ENCODE data around the gene NPAS3. TPM values are rescaled to one million over a fixed set of nuclear protein-coding genes. Genes with fewer than 3 reads are reported as not detected.
A peak's percentile ranks its signal among the peaks of the same experiment; 100 is the strongest.

The NPAS3 gene
- total and polyA plus RNA-seq, 7 donors, result 0.36 to 6.4 (median 4.6) TPM; not detected in 2

DNA sequence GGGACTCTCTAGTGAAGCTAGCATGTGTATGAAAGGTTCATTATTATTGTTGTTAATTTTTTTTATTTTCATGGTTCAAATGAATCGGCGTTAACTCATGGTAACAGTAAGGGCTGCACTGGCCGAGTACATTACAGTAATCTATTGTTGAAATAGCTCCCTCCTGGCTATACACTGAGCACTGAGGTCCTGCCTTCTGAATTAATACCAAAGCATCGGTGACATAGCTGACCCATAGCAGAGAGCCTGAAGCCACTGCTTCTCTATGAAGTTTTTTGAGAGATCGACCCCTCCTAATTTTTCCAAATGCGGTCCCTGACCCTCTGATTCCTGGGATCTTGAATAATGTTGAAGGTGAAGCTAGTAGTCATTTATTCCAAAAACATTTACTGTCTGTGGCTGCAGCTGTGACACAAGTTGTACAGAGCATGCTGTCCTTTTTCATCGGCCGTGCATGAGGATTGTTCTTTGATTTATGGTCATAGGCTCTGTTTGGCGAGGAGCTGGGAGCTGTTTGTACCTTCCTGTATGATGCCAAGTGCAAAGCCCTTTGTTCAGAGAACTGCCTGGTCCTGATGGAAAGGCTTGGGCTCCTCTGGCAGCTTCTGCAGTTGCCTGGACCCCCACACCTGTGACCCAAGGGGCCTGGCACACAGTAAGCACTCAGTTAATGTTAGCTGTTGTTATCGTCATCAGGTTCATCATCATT is 525.7 kb downstream of the NPAS3 start:
- Histone ChIP-seq H3K4me1 (peaks cover 0 to 47% (median 19%) of the 10 kb centered on the region in 4 donors), H3K27me3 (no peaks in the 10 kb centered on the region), H3K4me3 (no peak overlapping the region), H3K36me3 (no peaks in the 10 kb centered on the region), H3K27ac (peak overlapping the region in 3 of 4 donors; percentile 13 to 65 (median 52)), H3K9me3 (no peaks in the 10 kb centered on the region)
- intact Hi-C loops (cut with DNase I), result no loop called here
- TF ChIP-seq POLR2A (IDR thresholded peaks at IDR 0.05) (no peak), POLR2AphosphoS5 (IDR thresholded peaks at IDR 0.05) (peak; percentile 38 to 73 (median 60)), EP300 (IDR thresholded peaks at IDR 0.05) (peak in 1 of 4 donors; percentile 88)
- peak; percentile 75 for DNase-seq
- 64 to 86% methylated on average over 10 of the region's 10 CpGs for WGBS, 2 donors

DNA sequence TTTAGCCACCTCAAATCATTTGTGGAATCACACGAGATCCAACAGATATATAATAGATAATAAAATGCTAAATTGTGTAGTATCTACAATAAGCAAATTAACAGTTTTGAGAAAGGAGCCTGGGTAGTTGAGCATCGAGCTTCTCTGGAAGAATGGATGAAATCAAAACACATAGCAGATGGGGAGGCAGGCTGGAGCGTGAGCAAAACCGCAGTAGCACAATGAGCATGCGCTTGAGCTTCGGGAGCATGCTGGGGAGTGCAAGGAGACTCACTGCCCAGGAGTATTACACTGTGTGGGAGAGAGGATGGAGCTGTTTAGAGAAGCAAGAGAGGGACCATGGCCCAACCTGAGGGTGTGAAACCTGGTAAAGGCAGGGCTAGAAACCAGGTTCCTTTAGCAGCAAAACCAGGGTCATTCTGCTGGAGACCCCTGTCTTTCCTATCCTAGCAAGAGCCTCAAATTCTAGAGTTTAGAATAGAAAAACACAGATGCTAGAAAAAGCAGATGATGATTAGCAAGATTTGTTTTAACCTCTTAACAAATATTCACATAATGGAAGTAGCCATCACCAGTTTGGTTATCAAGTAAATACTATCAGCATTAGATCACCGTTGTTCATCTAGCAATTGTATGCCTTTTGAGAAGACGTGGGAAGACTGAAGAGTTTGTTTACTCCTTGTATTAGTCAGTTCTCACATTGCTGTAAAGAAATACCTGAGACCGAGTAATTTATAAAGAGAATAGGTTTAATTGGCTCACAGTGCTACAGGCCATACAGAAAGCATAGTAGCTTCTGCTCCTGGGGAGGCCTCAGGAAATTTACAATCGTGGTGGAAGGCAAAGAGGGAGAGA is 527.4 kb downstream of the NPAS3 start:
- Histone ChIP-seq H3K9me3 (no peaks in the 10 kb centered on the region), H3K27me3 (no peaks in the 10 kb centered on the region), H3K36me3 (no peaks in the 10 kb centered on the region), H3K27ac (peak overlapping the region in 1 of 4 donors; percentile 7), H3K4me1 (peaks cover 0 to 30% (median 4%) of the 10 kb centered on the region in 4 donors), H3K4me3 (no peak overlapping the region)
- no peak for DNase-seq
- TF ChIP-seq POLR2A (IDR thresholded peaks at IDR 0.05) (no peak), POLR2AphosphoS5 (IDR thresholded peaks at IDR 0.05) (no peak), EP300 (IDR thresholded peaks at IDR 0.05) (no peak)
- TF ChIP-seq, protein P1, sequence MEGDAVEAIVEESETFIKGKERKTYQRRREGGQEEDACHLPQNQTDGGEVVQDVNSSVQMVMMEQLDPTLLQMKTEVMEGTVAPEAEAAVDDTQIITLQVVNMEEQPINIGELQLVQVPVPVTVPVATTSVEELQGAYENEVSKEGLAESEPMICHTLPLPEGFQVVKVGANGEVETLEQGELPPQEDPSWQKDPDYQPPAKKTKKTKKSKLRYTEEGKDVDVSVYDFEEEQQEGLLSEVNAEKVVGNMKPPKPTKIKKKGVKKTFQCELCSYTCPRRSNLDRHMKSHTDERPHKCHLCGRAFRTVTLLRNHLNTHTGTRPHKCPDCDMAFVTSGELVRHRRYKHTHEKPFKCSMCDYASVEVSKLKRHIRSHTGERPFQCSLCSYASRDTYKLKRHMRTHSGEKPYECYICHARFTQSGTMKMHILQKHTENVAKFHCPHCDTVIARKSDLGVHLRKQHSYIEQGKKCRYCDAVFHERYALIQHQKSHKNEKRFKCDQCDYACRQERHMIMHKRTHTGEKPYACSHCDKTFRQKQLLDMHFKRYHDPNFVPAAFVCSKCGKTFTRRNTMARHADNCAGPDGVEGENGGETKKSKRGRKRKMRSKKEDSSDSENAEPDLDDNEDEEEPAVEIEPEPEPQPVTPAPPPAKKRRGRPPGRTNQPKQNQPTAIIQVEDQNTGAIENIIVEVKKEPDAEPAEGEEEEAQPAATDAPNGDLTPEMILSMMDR (IDR thresholded peaks at IDR 0.05), result no peak
- intact Hi-C loops (cut with DNase I), result no loop called here
- 87 to 90% methylated on average over 10 of the region's 10 CpGs for WGBS, 2 donors

DNA sequence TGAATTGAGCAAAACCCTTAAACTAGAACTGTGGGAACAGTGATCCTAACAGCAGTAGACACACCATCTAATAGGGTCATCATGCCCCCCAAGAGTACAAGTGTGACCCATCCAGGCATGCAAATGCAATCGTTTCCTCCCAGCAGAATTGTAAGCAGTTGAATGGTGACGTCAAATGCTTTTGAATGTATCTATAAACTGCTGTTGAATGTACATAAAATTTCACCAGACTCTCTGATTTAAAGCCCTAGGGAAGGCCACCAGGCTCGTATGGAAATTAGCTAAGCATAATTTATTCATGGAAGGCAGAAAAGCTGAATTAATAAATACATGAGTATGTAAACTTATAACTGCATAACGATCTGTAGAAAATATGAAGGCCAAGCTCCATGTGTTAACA is 529.3 kb downstream of the NPAS3 start:
- no peak for TF ChIP-seq EP300 (IDR thresholded peaks at IDR 0.05)
- TF ChIP-seq, protein P1 (IDR thresholded peaks at IDR 0.05), result no peak
- TF ChIP-seq POLR2A (IDR thresholded peaks at IDR 0.05), result no peak
- TF ChIP-seq POLR2AphosphoS5 (IDR thresholded peaks at IDR 0.05), result no peak
- intact Hi-C loops (cut with DNase I), result no loop called here
- H3K9me3 ChIP-seq, result no peaks in the 10 kb centered on the region
- 91 to 93% methylated on average over 4 of the region's 4 CpGs for WGBS, 2 donors
- no peak overlapping the region for H3K4me3 ChIP-seq
- no peak overlapping the region for H3K27ac ChIP-seq
- H3K4me1 ChIP-seq, result peaks cover 0 to 22% (median 3%) of the 10 kb centered on the region in 4 donors
- H3K36me3 ChIP-seq, result no peaks in the 10 kb centered on the region
- no peaks in the 10 kb centered on the region for H3K27me3 ChIP-seq
- DNase-seq, result no peak

DNA sequence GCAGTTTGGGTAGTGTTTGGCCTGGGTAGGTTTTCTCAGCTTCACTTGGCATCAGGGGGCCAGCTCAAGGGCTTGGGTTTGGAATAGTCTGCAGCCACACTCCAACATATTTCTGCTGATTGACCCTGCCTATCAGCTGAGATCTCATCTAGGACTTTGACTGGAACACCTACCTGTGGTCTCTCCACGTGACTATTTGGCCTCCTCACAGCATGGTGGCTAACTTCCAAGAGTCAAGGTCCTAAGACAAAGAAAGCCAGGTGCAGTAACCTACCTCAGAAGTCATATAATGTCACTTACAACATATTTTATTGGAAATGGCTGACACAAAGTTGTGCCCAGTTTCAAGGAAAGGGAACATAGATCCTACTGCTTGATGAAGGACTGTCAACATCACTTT is 531.2 kb downstream of the NPAS3 start:
- Histone ChIP-seq H3K4me1 (peaks cover 0 to 6% (median 0%) of the 10 kb centered on the region in 4 donors), H3K27ac (no peak overlapping the region), H3K4me3 (no peak overlapping the region), H3K27me3 (no peaks in the 10 kb centered on the region), H3K9me3 (no peaks in the 10 kb centered on the region), H3K36me3 (no peaks in the 10 kb centered on the region)
- TF ChIP-seq EP300 (IDR thresholded peaks at IDR 0.05) (no peak), POLR2AphosphoS5 (IDR thresholded peaks at IDR 0.05) (no peak), POLR2A (IDR thresholded peaks at IDR 0.05) (no peak)
- TF ChIP-seq, protein P1 (IDR thresholded peaks at IDR 0.05), result no peak
- no peak for DNase-seq
- intact Hi-C loops (cut with DNase I), result no loop called here
- WGBS, 2 donors, result 15 to 56% methylated on average over 1 of the region's 1 CpG

DNA sequence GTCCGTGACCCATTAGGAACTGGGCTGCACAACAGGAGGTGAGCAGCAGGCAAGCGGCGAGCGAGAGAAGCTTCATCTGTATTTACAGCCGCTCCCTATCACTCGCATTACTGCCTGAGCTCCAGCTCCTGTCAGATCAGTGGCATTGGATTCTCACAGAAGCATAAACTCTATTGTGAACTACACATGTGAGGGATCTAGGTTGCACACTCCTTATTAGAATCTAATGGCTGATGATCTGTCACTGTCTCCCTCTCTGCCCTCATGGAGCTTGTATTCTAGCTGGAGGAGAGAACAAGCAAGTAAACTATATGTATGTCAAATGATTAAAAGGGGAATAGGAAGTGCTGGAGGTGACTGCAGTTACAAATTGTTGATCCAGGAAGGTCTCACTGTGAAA is 533.1 kb downstream of the NPAS3 start:
- Histone ChIP-seq H3K27ac (no peak overlapping the region), H3K4me3 (no peak overlapping the region), H3K27me3 (no peaks in the 10 kb centered on the region), H3K36me3 (no peaks in the 10 kb centered on the region), H3K4me1 (no peaks in the 10 kb centered on the region), H3K9me3 (no peaks in the 10 kb centered on the region)
- intact Hi-C loops (cut with DNase I), result no loop called here
- no peak for DNase-seq
- TF ChIP-seq POLR2A (IDR thresholded peaks at IDR 0.05), result no peak
- TF ChIP-seq, protein P1 (IDR thresholded peaks at IDR 0.05), result no peak
- TF ChIP-seq EP300 (IDR thresholded peaks at IDR 0.05), result no peak
- no peak for TF ChIP-seq POLR2AphosphoS5 (IDR thresholded peaks at IDR 0.05)
- 98% methylated on average over 6 of the region's 6 CpGs for WGBS, 2 donors

All from sigmoid colon (tissue), 7 donors.